GDM1 (cell line): ENCODE data around the gene TLK1.
A peak's percentile ranks its signal among the peaks of the same experiment; 100 is the strongest.

Experiments
- DNase-seq: peaks from one replicate; lab custom pipeline; 2025; lab: John Stamatoyannopoulos, UW

The TLK1 gene

DNA sequence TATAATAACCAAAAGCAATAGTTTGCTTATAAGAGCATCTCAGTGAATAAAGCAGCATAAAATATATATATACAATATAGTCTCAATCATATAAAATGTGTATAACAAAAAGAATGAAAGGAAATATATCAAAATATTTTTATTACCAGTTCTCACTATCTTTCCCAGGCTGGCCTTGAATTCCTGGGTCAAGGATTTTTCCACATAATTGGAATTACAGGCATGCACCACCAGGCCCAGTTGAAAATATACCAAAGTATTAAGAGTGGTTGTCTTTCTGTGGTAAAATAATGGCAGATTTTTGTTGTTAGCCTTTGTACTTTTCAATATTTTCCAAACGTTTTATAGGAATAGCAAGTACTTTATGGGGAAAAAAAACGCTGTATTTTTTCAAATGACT lies 8.6 kb upstream of the TLK1 start:
- DNase-seq, result no peak

DNA sequence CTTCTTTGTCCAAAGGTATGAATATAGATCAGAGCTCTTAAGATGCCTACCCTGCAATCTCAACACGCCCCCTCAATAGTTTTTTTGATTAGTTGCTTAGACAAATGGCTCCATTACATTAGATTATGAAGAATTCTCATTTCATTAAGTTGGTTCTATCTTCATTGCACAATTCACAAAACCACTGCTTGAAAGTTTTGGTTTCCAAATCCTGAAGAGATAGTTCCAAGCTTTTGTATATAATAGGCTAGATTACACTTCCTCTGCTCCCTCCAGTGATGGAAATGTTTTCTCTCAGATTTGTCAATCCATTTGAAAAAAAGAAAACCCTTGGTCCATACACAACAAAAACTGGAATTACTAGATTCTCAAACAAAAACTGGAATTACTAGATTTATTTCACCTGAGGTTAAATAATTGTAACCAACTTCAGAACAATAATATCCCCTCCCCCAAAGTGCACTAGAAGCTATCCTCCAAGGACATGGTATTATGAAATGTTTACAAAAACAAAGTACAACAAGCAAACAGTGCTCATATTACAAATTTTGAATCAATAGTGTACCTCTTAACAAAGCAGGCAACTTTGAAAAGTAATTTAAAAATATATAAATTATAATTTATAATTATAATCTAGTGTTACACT lies 6.8 kb upstream of the TLK1 start:
- DNase-seq, result no peak

GRCh38 chr2:171166328-171166983 lies 5.8 kb upstream of the TLK1 start:
- DNase-seq, result no peak

DNA sequence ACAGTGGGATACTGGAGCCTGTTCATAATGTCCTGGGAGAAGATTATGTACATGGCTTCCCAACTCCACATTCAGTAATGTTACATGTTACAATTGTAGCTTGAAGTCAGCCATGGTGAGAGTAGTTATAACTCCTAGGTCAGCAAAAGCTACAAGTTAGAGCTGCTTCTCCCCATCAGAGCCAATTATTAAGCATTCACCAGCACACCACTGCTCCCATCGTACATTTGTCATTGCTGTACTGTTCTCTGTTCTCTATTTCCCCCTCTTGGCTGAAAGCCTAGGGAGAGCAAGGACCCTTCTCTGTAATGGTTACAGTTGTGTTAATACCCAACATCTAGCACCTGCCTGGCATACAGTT lies 5.3 kb upstream of the TLK1 start:
- no peak for DNase-seq

GRCh38 chr2:171163261-171163660 lies 2.6 kb upstream of the TLK1 start:
- no peak for DNase-seq

GRCh38 chr2:171162522-171163197 lies 2.0 kb upstream of the TLK1 start:
- peak; percentile 34 for DNase-seq

DNA sequence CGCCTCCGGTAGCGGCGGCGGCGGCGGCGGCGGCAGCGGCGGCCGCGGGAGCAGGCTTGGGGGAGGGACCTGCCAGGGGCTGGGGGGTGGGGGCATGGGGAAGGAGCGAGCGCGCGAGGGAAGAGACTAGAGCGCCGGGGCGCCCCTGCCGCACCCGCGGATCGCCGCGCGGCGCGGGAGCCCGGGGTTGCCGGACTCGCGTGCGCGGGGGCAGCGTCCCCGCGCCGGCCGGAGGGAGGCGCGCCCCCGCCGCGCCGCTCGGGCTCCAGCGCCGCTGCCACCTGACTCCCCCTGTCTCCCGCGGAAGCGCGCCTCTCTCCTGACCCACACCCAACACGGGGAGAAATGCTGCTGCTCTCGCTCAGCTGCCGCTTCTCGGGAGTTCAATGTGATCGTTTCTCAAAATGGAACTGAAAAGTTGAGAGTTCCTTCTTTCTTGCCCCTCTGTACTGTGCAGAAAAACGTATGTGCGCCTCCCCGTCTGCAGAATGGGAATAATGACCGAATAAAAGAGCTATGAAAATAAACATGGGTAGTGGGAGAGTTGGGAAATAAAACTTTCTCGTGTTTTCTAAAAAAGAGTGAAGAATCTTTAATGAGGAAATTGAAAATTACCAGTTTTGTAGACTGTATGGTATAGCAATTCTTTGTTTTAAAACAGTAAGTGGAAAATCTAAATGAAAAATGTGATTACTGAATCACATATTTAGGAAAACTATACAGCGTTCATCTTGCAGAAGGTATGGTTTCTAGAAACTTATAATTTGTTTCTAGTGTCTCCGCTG lies 455 bp upstream of the TLK1 start:
- DNase-seq, result peak; percentile 87

DNA sequence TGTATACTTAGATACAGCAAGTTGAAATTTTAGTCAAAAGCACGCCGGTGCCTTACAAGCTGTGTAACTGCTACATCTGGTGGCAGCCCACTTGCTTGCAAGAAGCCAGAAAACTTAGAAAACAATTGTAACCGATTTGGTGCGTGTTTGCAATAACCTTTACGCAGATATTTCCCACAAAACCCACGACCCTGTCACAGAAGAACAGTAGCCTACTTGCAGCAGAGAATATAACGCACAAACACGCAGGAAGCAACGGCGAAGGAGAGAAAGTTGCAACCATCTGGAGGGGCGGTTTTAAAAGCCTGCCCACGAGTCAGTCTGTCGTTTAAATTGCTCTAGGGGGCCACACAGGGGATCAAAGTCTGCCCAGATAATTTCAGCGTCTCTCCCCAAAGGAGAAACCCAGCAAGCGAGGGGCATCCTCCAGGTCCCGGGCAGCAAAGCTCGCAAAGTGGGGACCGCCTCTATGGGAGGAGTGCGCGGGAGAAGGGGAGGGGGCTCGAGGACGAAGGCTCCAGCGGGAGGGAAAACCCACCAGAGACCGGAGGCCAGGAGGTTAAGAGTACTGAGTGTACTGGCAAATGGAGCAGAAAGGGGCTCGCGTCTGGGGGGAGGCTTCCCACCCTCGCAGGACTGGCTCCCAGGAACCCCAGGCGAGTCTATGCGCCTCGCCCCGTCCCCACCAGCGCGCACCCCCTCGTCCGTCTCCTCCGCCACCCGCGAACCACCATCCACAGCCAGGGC lies 1.1 kb downstream of the TLK1 start:
- peak; percentile 63 for DNase-seq

- DNase-seq, result no peak
Observed at GRCh38 chr2:171158790-171159371, 1.8 kb downstream of the TLK1 start.

DNA sequence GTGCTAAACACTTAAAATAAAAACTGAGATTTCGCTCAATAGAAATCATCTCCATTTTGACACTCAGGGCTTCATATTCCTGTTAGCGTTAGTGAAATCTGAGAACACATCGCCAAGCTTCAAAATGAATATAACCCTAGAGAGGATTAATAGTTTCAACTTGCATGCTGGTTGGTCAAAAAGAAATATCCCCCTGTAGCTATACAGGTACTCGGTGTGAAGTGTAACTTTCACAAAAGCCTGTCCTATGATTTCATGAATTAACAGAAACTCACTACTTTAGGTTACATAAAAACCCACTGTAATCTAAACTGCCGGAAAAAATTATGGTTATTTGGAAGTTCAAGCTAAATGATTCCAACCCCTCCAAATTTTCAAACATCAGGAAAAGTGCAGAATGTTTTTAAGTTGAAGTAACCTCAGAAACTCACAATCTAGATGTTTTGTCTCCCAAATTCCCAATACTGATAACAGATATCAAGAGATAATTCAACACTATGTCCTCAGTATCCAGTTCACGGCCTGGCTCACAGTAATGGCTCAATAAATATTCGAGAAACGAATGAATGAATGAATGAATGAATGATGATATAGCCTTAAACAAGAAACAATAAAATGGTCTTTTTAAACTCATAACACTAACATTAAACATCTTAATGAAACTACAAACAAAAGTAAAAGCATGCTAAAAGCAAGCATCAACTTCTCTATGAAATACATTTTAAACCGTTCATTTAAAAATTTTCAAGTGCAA lies 2.5 kb downstream of the TLK1 start:
- DNase-seq, result no peak

GRCh38 chr2:171157109-171157500 lies 3.6 kb downstream of the TLK1 start:
- DNase-seq, result no peak

DNA sequence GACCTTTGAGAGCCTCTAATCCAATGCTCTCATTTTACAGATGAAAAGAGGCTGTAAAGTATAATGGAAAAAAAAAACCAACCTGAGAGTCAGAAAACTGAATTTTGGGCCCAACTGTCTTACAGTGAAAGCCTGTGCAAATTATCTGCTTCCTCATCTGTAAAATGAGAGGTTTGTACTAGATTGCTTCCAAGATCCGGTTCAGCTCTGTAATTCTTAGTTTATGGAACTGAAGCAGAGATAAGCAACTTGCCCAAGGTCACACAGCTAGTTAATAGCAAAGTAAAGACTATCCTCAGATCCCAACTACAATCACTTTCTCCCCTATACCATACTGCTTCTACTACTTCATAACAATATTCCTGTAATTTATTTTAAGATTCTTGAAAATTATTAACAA lies 6.3 kb downstream of the TLK1 start:
- DNase-seq, result no peak

- DNase-seq, result no peak
Observed at GRCh38 chr2:171150694-171151285, 9.9 kb downstream of the TLK1 start.

GRCh38 chr2:171149986-171150693 lies 10.6 kb downstream of the TLK1 start:
- no peak for DNase-seq

- DNase-seq, result no peak
Observed at GRCh38 chr2:171149171-171149938, 11.3 kb downstream of the TLK1 start.

DNA sequence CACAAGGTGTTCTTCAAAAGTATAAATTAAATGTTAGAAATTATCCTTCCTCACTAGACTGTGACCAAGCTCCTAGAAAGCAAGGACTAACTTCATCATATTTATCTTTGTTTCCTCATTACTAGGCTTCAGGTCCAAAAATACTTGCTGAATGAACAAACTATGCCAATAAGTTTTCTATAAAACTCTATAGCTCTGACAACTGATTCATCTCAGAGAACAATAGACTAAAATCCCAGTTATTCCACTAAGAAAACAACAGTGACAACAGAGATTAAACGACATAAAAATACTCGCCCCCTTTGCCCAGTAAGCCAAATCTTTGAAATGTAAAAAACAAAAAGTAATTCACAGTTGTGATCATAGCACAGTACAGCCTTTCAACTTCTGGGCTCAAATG lies 13.6 kb downstream of the TLK1 start:
- no peak for DNase-seq

DNA sequence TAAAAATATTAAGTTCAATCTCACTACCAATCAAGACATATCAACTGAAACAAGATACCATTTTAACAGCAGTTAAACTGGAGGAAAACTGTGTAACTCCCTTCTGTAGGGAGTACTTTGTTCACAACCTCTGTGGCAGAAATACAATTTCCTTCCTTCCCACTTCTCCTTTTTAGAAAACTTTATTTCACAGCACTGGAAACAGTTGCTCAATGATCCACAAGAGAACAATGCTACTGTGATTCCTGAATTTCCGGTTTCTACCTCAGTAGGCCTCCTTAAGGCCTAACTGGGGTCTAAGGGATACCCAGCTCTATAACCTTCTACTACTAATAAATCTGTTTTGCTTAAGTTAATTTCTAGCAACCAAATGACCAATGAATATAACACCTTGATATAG lies 14.1 kb downstream of the TLK1 start:
- DNase-seq, result peak; percentile 38

DNA sequence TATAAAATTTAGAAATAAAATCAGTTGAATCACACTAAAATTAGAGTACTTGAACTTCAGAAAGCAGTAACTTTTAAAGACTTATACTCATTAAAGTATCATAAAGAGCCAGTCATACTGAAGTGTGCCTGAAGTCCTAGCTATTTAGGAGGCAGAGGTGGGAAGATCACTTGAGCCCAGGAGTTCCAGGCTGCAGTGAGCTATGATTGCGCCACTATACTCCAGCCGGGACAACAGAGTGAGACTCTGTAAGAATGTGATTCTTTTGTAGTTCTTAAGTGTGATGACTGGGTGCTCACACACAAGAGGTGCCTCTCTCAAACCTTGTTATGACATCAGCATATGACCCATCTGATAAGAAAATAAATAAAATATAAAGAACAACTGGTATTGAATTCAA lies 14.6 kb downstream of the TLK1 start:
- no peak for DNase-seq

GRCh38 chr2:171143670-171144062 lies 17.0 kb downstream of the TLK1 start:
- no peak for DNase-seq
